Esophagus squamous epithelium (tissue), 5 donors: Measurements from ENCODE around the gene USB1. TPM values are rescaled to one million over a fixed set of nuclear protein-coding genes. Genes with fewer than 3 reads are reported as not detected.

ENCODE experiments used
- DNase-seq: peaks from one replicate; lab custom pipeline; 2025; lab: John Stamatoyannopoulos, UW
- H3K27ac ChIP-seq, 4 donors: fragments of 200-600 bp; sonication (generic); one replicate each; pipeline ENCODE4 v1.5.1; 2016 to 2019; ENCODE audit warnings: mild to moderate bottlenecking in 1 of 4
- H3K27me3 ChIP-seq, 4 donors: fragments of 200-600 bp; sonication (generic); 1 replicate in 3 of 4; 2 replicates in 1 of 4; pipeline versions ENCODE4 v1.5.1 to v1.6.0; 2017 to 2021; ENCODE audit warnings: antibody characterized with exemption in 1 of 4
- H3K36me3 ChIP-seq, 3 donors: fragments of 200-600 bp; sonication (generic); one replicate each; pipeline ENCODE4 v1.5.1; 2016 to 2019
- H3K4me1 ChIP-seq, 3 donors: fragments of 200-600 bp; sonication (generic); one replicate each; pipeline ENCODE4 v1.5.1; 2017 to 2019
- H3K4me3 ChIP-seq, 4 donors: fragments of 200-600 bp; sonication (generic); 1 replicate in 3 of 4; 2 replicates in 1 of 4; pipeline ENCODE4 v1.5.1; 2016 to 2019; ENCODE audit warnings: mild to moderate bottlenecking in 2 of 4, moderate library complexity in 1 of 4
- H3K9me3 ChIP-seq, 3 donors: fragments of 200-600 bp; sonication (generic); one replicate each; pipeline ENCODE4 v1.5.1; 2016 to 2019
- POLR2A ChIP-seq, 4 donors: fragments of 450-650 bp; IDR thresholded peaks; one replicate each; pipeline ENCODE4 v1.6.1; 2017; ENCODE audit warnings: antibody characterized with exemption in 4 of 4, mild to moderate bottlenecking in 4 of 4, moderate library complexity in 3 of 4
- WGBS, 2 donors: methylation state at CpG; one replicate each; pipeline ENCODE4 v1.1.5; 2018; 5-methylcytosine and 5-hydroxymethylcytosine counted together
- intact Hi-C: fragments of 100-400 bp; cut with DNase I; formaldehyde crosslinking; loops from one replicate; pipeline ENCODE4 v1.15.0; 2022
- total RNA-seq, 4 donors: library from RNA; depleted of rRNA; stranded (reverse); fragments of >200 nt; gene quantifications; one replicate each; pipeline ENCODE4 v1.1.0, GENCODE V29; 2016
- TF ChIP-seq, protein P1 (sequence below), 6 experiments: fragments of 450-650 bp in 4 of 6; fragments of 200-600 bp in 2 of 6; sonication (generic) in 2 of 6; IDR thresholded peaks; one replicate each; pipeline ENCODE4 v1.5.1; 2016 to 2019; ENCODE audit warnings: antibody characterized with exemption in 6 of 6, mild to moderate bottlenecking in 4 of 6, moderate library complexity in 4 of 6
- donor health status: DM: yes; HTN: yes; CAD: no.

The USB1 gene
- total RNA-seq, 4 donors from 2014 or later, result 11.2 to 23.9 (median 18.6) TPM

DNA sequence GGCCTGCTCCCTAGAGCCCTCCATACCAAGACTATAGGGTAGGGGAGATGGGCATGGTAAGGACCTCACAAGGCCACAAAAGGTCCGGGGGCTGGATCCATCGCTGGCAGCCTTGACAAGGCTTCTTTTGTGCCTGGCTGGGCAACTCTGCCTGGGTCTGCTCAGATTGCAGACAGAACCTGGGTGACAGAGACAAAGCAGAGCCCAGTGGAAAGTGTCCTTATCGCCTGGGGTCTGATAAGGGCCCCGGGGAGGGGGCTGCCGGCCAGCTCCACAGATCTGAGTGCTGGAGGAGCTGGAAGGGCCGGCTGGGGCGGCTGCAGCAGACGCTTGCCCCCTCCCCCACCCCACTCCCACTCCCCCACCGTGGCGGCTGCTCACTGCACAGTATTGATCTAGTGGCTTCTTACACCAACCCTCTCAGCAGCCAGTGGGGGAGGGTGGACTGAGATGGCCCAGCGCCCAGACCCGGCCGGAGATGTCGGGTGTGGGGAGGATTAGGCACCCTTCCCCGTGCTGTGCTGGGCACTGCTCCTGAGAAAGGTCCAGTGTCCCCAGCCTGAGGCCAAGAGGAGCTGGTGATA is 31.6 kb downstream of the USB1 start:
- no peak for DNase-seq
- no peak overlapping the region for H3K4me3 ChIP-seq
- H3K9me3 ChIP-seq, result no peaks in the 10 kb centered on the region
- peaks cover 0 to 3% (median 0%) of the 10 kb centered on the region in 4 donors for H3K27me3 ChIP-seq
- TF ChIP-seq, protein P1, sequence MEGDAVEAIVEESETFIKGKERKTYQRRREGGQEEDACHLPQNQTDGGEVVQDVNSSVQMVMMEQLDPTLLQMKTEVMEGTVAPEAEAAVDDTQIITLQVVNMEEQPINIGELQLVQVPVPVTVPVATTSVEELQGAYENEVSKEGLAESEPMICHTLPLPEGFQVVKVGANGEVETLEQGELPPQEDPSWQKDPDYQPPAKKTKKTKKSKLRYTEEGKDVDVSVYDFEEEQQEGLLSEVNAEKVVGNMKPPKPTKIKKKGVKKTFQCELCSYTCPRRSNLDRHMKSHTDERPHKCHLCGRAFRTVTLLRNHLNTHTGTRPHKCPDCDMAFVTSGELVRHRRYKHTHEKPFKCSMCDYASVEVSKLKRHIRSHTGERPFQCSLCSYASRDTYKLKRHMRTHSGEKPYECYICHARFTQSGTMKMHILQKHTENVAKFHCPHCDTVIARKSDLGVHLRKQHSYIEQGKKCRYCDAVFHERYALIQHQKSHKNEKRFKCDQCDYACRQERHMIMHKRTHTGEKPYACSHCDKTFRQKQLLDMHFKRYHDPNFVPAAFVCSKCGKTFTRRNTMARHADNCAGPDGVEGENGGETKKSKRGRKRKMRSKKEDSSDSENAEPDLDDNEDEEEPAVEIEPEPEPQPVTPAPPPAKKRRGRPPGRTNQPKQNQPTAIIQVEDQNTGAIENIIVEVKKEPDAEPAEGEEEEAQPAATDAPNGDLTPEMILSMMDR (IDR thresholded peaks at IDR 0.05), result no peak
- TF ChIP-seq POLR2A (IDR thresholded peaks at IDR 0.05), result no peak
- peaks cover 0 to 5% (median 3%) of the 10 kb centered on the region in 3 donors for H3K36me3 ChIP-seq
- peaks cover 4 to 58% (median 4%) of the 10 kb centered on the region in 3 donors for H3K4me1 ChIP-seq
- intact Hi-C loops, result no loop called here
- WGBS, 2 donors, result 61% methylated on average over 10 of the region's 15 CpGs; no CpG with 5 or more reads in 1 of the 2 donors
- no peak overlapping the region for H3K27ac ChIP-seq

DNA sequence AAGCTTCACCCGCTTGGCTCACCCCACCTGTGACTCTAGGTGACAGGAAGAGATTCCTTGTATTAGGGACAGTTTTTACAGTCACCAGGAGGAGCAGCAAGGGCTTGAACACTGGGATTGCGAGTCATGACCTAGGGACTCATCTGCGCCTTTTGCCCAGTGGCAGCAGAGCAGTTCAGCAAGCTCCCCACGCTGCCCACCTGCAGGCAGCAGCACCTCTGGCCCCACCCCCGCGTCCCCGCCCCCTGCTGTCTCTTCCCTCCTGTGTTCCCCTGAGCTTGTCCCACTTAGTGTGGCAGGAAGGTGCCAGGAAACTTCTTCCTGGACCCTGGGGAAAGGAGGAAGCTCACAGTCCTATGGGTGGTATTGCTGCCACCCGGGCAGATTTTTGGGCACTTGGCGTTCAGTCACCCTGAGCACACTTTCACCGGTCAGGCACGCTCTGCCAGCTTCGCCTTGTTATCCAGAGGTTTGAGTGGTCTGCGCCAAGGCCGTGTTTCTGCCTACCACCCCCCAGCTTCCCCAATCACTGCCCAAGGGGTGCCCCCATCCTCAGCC is 33.0 kb downstream of the USB1 start:
- H3K4me1 ChIP-seq, result peaks cover 0 to 44% (median 0%) of the 10 kb centered on the region in 3 donors
- no peak for DNase-seq
- H3K4me3 ChIP-seq, result no peak overlapping the region
- no peaks in the 10 kb centered on the region for H3K9me3 ChIP-seq
- no peak overlapping the region for H3K27ac ChIP-seq
- intact Hi-C loops, result no loop called here
- H3K36me3 ChIP-seq, result peaks cover 0 to 18% (median 3%) of the 10 kb centered on the region in 3 donors
- H3K27me3 ChIP-seq, result no peaks in the 10 kb centered on the region
- TF ChIP-seq, protein P1 (IDR thresholded peaks at IDR 0.05), result no peak
- no peak for TF ChIP-seq POLR2A (IDR thresholded peaks at IDR 0.05)
- WGBS, 2 donors, result 78 to 91% methylated on average over 7 to 8 of the region's 14 CpGs

DNA sequence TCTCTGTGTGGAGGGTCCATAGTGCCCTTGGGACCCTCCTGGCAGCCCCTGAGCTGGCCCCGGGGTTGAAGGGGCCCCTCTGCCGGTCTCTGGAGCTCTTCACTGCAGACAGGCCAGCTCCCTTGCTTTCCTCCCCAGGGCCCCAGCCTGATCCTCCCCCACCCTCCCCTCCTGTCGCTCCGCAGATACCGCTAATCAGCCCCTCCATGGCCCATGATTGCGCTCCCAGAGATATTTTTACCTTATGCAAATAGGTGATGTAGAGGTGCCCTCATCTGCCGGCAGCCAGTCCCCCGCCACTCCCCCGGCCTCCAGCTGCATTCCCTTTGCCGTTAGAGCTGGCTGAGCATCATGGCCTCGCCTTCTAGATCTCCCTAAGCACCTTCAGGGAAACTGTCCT is 33.6 kb downstream of the USB1 start:
- Histone ChIP-seq H3K27me3 (no peaks in the 10 kb centered on the region), H3K4me3 (no peak overlapping the region), H3K36me3 (peaks cover 0 to 24% (median 3%) of the 10 kb centered on the region in 3 donors), H3K27ac (no peak overlapping the region), H3K9me3 (no peaks in the 10 kb centered on the region), H3K4me1 (peaks cover 0 to 44% (median 0%) of the 10 kb centered on the region in 3 donors)
- intact Hi-C loops, result no loop called here
- WGBS, 2 donors, result 57 to 88% methylated on average over 1 to 11 of the region's 11 CpGs
- no peak for TF ChIP-seq POLR2A (IDR thresholded peaks at IDR 0.05)
- TF ChIP-seq, protein P1 (IDR thresholded peaks at IDR 0.05), result no peak
- no peak for DNase-seq

DNA sequence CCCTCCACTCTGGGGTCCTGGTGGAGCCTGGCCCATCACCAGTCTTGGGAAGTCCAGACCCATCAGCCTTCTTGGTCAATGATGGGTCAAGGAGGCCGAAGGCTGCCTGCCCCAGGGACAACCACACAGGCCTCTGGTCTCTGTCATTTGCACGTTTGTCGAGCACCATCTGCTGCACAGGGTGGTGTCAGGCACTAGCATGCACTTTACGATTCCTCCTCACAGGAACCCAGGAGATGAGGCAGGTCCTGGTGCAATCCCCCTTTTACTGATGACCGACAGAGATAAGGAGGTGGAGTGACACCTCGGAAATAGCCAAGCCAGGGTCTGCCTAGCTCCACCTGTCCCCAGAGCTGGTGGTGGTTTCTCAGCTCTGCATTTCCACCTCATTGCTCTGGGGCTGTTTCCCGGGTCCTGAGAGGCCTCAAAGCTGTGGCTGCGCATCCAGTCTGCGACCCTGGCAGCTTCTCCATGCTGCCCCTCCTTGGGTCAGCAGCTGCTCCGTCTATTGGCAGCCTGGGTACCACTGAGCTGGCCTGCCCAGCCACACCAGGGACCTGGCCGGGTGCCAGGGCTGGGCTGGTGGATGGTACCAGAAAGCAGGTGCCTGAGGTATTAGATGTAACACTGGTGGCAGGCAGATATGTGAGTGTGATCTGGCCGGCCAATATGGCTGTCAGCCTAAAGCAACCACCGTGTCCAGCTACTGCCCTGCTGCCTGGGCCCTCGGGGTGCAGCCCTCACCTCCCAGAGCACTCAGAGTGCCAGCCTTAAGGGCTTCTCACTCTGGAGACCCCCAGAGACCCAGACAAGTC is 34.4 kb downstream of the USB1 start:
- H3K4me1 ChIP-seq, result peaks cover 0 to 42% (median 0%) of the 10 kb centered on the region in 3 donors

More for the DNA sequence above, 34.4 kb downstream of the USB1 start:
- H3K9me3 ChIP-seq, result no peaks in the 10 kb centered on the region
- no peak for TF ChIP-seq POLR2A (IDR thresholded peaks at IDR 0.05)
- TF ChIP-seq, protein P1 (IDR thresholded peaks at IDR 0.05), result no peak
- intact Hi-C loops, result no loop called here
- H3K36me3 ChIP-seq, result peaks cover 0 to 32% (median 3%) of the 10 kb centered on the region in 3 donors
- DNase-seq, result no peak
- no peak overlapping the region for H3K4me3 ChIP-seq
- no peaks in the 10 kb centered on the region for H3K27me3 ChIP-seq
- 86 to 91% methylated on average over 4 to 9 of the region's 14 CpGs for WGBS, 2 donors
- H3K27ac ChIP-seq, result no peak overlapping the region
